T-helper 2 cell (primary cell): Measurements from ENCODE around the gene SUPV3L1.

Experiments
- DNase-seq, 5 experiments: peaks; one replicate each; pipeline versions ENCODE4 v3.0.0 to v3.0.0-alpha.2; 2012 to 2022

SUPV3L1 gene

GRCh38 chr10:69208761-69209160 is 28.7 kb downstream of the SUPV3L1 start:
- DNase-seq, result no peak

- no peak for DNase-seq
Measured at GRCh38 chr10:69209787-69210484, 29.9 kb downstream of the SUPV3L1 start.

- DNase-seq, result no peak
Measured at GRCh38 chr10:69211104-69211503, 31.1 kb downstream of the SUPV3L1 start.

GRCh38 chr10:69211524-69211923 is 31.5 kb downstream of the SUPV3L1 start:
- DNase-seq, result no peak

- DNase-seq, result no peak
Measured at GRCh38 chr10:69213591-69214311, 33.7 kb downstream of the SUPV3L1 start.

- no peak for DNase-seq
Measured at GRCh38 chr10:69214666-69215131, 34.7 kb downstream of the SUPV3L1 start.

GRCh38 chr10:69215405-69216171 is 35.6 kb downstream of the SUPV3L1 start:
- peak in 2 of 5 experiments; percentile 13 to 36 for DNase-seq

GRCh38 chr10:69216577-69217118 is 36.6 kb downstream of the SUPV3L1 start:
- no peak for DNase-seq

- DNase-seq, result no peak
Measured at GRCh38 chr10:69217119-69217754, 37.2 kb downstream of the SUPV3L1 start.

- DNase-seq, result no peak
Measured at GRCh38 chr10:69218831-69219230, 38.8 kb downstream of the SUPV3L1 start.

- no peak for DNase-seq
Measured at GRCh38 chr10:69220041-69220451, 40.0 kb downstream of the SUPV3L1 start, which contains the start of gene HKDC1. Gene HKDC1 (plus strand): TSS chr10:69220332. CDS start chr10:69220436, 104 bp downstream.

- DNase-seq, result no peak
Measured at GRCh38 chr10:69220507-69220906, 40.5 kb downstream of the SUPV3L1 start.

GRCh38 chr10:69222157-69223027 is 42.4 kb downstream of the SUPV3L1 start:
- peak in 3 of 5 experiments; percentile 43 to 84 (median 59) for DNase-seq

- no peak for DNase-seq
Measured at GRCh38 chr10:69223028-69223342, 43.0 kb downstream of the SUPV3L1 start.

- no peak for DNase-seq
Measured at GRCh38 chr10:69224862-69225657, 45.0 kb downstream of the SUPV3L1 start.

- no peak for DNase-seq
Measured at GRCh38 chr10:69225681-69226080, 45.6 kb downstream of the SUPV3L1 start.

- DNase-seq, result no peak
Measured at GRCh38 chr10:69226919-69227450, 47.0 kb downstream of the SUPV3L1 start.

- DNase-seq, result no peak
Measured at GRCh38 chr10:69228151-69228550, 48.1 kb downstream of the SUPV3L1 start.

GRCh38 chr10:69229616-69229916 is 49.5 kb downstream of the SUPV3L1 start:
- no peak for DNase-seq

GRCh38 chr10:69230128-69230527 is 50.1 kb downstream of the SUPV3L1 start:
- no peak for DNase-seq

- DNase-seq, result no peak
Measured at GRCh38 chr10:69232252-69232651, 52.2 kb downstream of the SUPV3L1 start.
